Erythroblast (primary cell): Measurements from ENCODE around the gene CHCHD3.

Experiments
- GATA1 ChIP-seq: IDR thresholded peaks from 2 replicates; pipeline ENCODE4 v1.6.1; 2011; ENCODE audit warnings: low read depth, mild to moderate bottlenecking, control low read depth, low read length, moderate library complexity
- POLR2A ChIP-seq: IDR thresholded peaks from 2 replicates; pipeline ENCODE4 v1.6.1; 2011; ENCODE audit warnings: mild to moderate bottlenecking, low read length

DNA sequence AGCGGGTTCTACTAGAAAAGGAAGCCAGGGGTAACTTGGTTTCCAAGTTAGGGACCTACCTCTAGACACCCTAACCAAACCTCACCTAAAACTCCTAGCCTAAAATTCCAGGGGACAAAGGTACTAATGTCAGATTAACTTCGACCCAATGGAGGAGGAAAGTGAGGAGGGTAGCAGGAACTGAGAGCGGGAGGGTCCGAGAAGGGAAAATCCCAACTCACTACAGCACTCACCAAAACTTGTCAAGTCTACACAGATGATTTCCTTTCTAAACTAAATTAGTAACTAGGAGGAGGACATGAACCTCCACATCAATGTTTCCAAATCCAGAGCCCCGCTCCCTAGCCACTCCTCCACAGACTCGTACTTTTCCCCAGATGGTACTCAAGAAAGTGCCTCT, 22.6 kb downstream of the CHCHD3 start:
- TF ChIP-seq POLR2A (no peak), GATA1 (no peak)
